DND-41 (cell line): Measurements from ENCODE around the gene VPS18.

ENCODE experiments used
- EZH2 ChIP-seq: IDR thresholded peaks from 3 replicates; pipeline ENCODE4 v1.6.1; 2012; ENCODE audit warnings: borderline replicate concordance, low read depth, mild to moderate bottlenecking, moderate library complexity, low read length, inconsistent platforms; ENCODE audit not compliant: severe bottlenecking
- TF ChIP-seq, protein P1 (sequence below): IDR thresholded peaks from 2 replicates; pipeline ENCODE4 v1.5.1; 2012; ENCODE audit warnings: borderline replicate concordance, low read length, moderate library complexity, mild to moderate bottlenecking; ENCODE audit not compliant: poor library complexity, severe bottlenecking; ENCODE audit errors: extremely low read depth

DNA sequence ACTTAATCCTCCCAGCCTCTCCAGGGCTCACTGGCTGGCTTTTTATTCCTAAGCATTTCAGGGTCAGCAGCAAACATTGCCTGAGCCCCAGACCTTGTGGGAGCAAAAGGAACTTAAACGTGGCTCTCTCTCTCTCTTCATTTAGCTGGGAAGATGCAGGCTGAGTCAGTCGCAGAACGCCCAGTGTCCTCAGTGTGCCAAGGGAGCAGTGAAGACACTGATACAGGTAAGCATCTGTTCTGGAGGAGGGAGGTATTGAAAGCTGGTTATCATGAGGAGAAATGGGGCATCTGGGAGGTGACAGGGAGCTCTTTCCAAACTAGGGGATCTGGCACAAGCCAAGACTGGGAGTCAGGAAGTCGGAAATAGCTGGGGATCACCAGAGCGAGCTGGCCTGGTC lies 24.6 kb upstream of the VPS18 start:
- TF ChIP-seq, protein P1, sequence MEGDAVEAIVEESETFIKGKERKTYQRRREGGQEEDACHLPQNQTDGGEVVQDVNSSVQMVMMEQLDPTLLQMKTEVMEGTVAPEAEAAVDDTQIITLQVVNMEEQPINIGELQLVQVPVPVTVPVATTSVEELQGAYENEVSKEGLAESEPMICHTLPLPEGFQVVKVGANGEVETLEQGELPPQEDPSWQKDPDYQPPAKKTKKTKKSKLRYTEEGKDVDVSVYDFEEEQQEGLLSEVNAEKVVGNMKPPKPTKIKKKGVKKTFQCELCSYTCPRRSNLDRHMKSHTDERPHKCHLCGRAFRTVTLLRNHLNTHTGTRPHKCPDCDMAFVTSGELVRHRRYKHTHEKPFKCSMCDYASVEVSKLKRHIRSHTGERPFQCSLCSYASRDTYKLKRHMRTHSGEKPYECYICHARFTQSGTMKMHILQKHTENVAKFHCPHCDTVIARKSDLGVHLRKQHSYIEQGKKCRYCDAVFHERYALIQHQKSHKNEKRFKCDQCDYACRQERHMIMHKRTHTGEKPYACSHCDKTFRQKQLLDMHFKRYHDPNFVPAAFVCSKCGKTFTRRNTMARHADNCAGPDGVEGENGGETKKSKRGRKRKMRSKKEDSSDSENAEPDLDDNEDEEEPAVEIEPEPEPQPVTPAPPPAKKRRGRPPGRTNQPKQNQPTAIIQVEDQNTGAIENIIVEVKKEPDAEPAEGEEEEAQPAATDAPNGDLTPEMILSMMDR: no peak
- no peak for TF ChIP-seq EZH2
